GM12875 (cell line): ENCODE results near the gene BECN2.

Experiments used
- H3K4me3 ChIP-seq: one replicate; pipeline ENCODE4 v1.5.1; 2011; ENCODE audit warnings: low read depth, low read length, control low read depth
- TF ChIP-seq, protein P1 (sequence below): IDR thresholded peaks from 2 replicates; pipeline ENCODE4 v1.5.1; 2011; ENCODE audit warnings: low read depth, mild to moderate bottlenecking, control low read depth, inconsistent platforms, low read length, moderate library complexity, borderline replicate concordance; ENCODE audit not compliant: insufficient read depth

The BECN2 gene

GRCh38 chr1:241997401-241997998 is 39.9 kb downstream of the BECN2 start:
- TF ChIP-seq, protein P1, sequence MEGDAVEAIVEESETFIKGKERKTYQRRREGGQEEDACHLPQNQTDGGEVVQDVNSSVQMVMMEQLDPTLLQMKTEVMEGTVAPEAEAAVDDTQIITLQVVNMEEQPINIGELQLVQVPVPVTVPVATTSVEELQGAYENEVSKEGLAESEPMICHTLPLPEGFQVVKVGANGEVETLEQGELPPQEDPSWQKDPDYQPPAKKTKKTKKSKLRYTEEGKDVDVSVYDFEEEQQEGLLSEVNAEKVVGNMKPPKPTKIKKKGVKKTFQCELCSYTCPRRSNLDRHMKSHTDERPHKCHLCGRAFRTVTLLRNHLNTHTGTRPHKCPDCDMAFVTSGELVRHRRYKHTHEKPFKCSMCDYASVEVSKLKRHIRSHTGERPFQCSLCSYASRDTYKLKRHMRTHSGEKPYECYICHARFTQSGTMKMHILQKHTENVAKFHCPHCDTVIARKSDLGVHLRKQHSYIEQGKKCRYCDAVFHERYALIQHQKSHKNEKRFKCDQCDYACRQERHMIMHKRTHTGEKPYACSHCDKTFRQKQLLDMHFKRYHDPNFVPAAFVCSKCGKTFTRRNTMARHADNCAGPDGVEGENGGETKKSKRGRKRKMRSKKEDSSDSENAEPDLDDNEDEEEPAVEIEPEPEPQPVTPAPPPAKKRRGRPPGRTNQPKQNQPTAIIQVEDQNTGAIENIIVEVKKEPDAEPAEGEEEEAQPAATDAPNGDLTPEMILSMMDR: no peak
- H3K4me3 ChIP-seq: no peak overlapping the region

DNA sequence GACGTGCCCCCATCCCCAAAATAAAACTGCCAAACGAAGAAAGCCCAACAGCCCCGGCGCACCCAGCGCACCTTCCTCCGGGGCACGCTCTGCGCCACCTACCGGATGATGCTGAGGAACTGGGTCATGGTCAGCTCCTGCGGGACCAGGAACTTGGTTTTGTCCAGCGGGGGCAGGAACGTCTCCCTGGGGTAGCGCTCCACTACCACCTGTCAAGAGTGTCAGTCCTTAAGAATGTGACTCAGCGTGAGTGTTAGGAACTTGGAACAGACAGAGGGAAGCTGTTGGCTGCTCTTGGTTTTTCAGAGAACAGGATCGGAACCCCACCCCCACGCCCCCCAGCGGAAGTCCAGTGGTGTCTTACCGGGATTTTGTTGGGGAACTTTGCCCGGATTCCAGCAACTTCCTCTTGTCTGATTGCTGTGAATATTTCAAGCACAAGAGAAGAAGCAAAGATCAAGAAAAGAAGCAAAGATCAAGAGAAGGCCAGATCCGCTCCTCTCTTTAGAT is 40.9 kb downstream of the BECN2 start:
- TF ChIP-seq, protein P1: peak; percentile 52
- no peak overlapping the region for H3K4me3 ChIP-seq

GRCh38 chr1:241999026-241999425 is 41.5 kb downstream of the BECN2 start, which contains the start of gene MAP1LC3C:
TSS of gene MAP1LC3C (minus strand) at chr1:241999098. CDS start at chr1:241999008, 90 bp downstream.
- no peak within 1 kb of the TSS for H3K4me3 ChIP-seq
- TF ChIP-seq, protein P1: no peak

GRCh38 chr1:242000434-242000833 is 42.9 kb downstream of the BECN2 start:
- no peak overlapping the region for H3K4me3 ChIP-seq
- TF ChIP-seq, protein P1: no peak

DNA sequence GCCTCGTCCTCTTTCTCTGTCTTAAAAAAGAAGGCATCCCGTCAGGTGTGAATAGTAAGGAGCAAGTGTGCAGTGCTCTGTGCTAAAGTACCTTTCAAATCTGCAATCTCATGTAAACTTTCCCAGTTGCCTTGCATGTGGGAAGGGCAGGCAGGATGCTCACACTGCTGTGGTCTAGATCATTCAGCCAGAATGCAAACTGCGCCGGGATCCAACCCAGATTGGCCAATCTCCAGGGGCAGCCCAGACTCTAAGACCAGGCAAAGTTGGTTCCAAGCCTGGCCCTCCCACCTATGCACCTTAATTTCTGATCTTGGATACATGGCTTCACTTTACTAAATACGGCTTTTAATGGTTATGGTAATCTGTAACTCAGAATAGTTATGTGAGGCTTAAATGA is 44.5 kb downstream of the BECN2 start:
- TF ChIP-seq, protein P1: no peak
- H3K4me3 ChIP-seq: no peak overlapping the region

- no peak overlapping the region for H3K4me3 ChIP-seq
Observed at GRCh38 chr1:242002510-242002909, 44.9 kb downstream of the BECN2 start.

More at GRCh38 chr1:242002510-242002909, 44.9 kb downstream of the BECN2 start:
- TF ChIP-seq, protein P1: no peak
